Measurements from ENCODE around the gene DALRD3. TPM values are rescaled to one million over a fixed set of nuclear protein-coding genes. Genes with fewer than 3 reads are reported as not detected.

The DALRD3 gene
- total and polyA plus RNA-seq, 2 donors (not counting 1 experiment from before 2014, with no cell fraction given) = 57.2 to 82.6 TPM

DNA sequence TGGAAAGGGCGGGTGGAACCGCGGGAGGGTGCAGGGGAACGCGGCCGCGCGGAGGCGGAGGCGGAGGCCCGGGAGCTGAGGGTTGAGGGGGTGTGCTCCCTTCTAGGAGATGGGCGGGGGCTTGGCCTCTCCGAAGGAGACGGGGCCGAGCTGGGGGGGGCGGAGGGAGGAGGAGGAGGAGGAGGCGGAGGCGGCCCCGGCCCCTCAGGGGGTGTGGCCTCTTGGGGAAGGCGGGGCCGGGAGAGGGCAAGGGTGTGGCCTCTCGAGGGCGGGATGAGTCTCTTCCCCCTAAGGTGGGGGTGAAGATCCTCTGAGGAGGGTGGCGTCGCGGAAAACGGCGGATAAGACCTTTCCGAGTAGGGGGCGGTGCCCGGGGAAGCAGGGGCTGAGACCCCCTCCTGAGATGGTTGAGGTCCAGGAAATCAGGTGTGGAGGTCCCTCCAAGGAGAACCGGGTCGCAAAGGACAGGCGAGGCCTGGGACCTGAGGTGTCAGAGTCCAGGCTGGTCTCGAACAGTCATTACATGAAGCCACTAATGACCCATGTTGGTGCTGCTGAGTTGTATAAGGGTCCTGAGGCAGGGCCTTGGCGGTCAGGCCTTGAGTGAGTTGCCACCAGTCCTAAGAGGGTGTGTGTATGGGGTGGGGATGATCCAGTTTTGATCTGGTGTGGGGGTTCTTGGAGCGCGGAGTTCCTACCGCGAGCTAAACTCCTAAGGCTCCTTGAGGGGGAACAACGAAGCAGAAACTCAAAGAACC lies 10.4 kb downstream of the DALRD3 start:
- Histone ChIP-seq H3K27ac (ENCODE audit: low read length in 2 of 2) (peak overlapping the region; percentile 95 to 96), H3K4me2 (replicated peaks; ENCODE audit: low read depth, low read length, poor library complexity, severe bottlenecking) (peak overlapping the region; percentile 93), H3K27me3 (replicated peaks in 1 of 4; ENCODE audit: control extremely low read depth in 1 of 4, control insufficient read depth in 3 of 4, insufficient read depth in 4 of 4, low read length in 3 of 4) (no peaks in the 10 kb centered on the region), H3K9me3 (ENCODE audit: control extremely low read depth in 1 of 3, control insufficient read depth in 2 of 3, insufficient read depth in 1 of 3, low read length in 2 of 3) (no peaks in the 10 kb centered on the region), H4K20me1 (ENCODE audit: control insufficient read depth, insufficient read depth, low read length, poor library complexity, severe bottlenecking) (peaks cover 36% of the 10 kb centered on the region), H3K4me3 (ENCODE audit: control extremely low read depth in 1 of 5, extremely low read depth in 1 of 5, insufficient read depth in 1 of 5, low read depth in 2 of 5, low read length in 4 of 5) (peak overlapping the region; percentile 69 to 99 (median 94)), H3K9ac (ENCODE audit: low read length) (peak overlapping the region; percentile 95), H3K79me2 (ENCODE audit: control insufficient read depth, insufficient read depth, low read length) (peaks cover 62% of the 10 kb centered on the region), H2AFZ (ENCODE audit: insufficient read depth, low read depth, low read length, poor library complexity, severe bottlenecking) (peak overlapping the region; percentile 93), H3K4me1 (ENCODE audit: control insufficient read depth in 2 of 2, insufficient read depth in 2 of 2, low read length in 2 of 2) (peaks cover 15 to 18% of the 10 kb centered on the region in 2 donors), H3K36me3 (replicated peaks in 1 of 2; ENCODE audit: control extremely low read depth in 1 of 2, control insufficient read depth in 1 of 2, extremely low read depth in 1 of 2, insufficient read depth in 2 of 2, low read length in 1 of 2) (peaks cover 0 to 12% of the 10 kb centered on the region in 2 experiments)
- DNase-seq (peak; percentile 89), ATAC-seq (ENCODE audit: low read depth) (peak; percentile 69)
- intact Hi-C loops (cut with micrococcal nuclease) = loop anchor here (1.0 to 2.0 kb wide), 6 partner anchors 13 to 707 kb away; partner anchors contain the start of genes ARIH2, NICN1, NME6 and P4HTM
- peak overlapping the region; percentile 99 for H3K27ac Mint-ChIP-seq
- H3K27me3 Mint-ChIP-seq = no peaks in the 10 kb centered on the region
- ChIA-PET CTCF (interaction anchor here (1.1 to 5.6 kb wide), 9 partner anchors 8 to 113 kb away, joined by 3 to 73 read pairs (median 13); partner anchors contain the start of genes DALRD3, IMPDH2, NDUFAF3 and P4HTM), POLR2A (interaction anchor here (0.6 to 4.0 kb wide), 15 partner anchors 8 to 713 kb away, joined by 3 to 116 read pairs (median 7); partner anchors contain the start of genes ARIH2, DALRD3, IMPDH2 and NDUFAF3)
- H3K9me3 Mint-ChIP-seq (ENCODE audit: insufficient read depth) = no peaks in the 10 kb centered on the region
- TF ChIP-seq, protein P1, sequence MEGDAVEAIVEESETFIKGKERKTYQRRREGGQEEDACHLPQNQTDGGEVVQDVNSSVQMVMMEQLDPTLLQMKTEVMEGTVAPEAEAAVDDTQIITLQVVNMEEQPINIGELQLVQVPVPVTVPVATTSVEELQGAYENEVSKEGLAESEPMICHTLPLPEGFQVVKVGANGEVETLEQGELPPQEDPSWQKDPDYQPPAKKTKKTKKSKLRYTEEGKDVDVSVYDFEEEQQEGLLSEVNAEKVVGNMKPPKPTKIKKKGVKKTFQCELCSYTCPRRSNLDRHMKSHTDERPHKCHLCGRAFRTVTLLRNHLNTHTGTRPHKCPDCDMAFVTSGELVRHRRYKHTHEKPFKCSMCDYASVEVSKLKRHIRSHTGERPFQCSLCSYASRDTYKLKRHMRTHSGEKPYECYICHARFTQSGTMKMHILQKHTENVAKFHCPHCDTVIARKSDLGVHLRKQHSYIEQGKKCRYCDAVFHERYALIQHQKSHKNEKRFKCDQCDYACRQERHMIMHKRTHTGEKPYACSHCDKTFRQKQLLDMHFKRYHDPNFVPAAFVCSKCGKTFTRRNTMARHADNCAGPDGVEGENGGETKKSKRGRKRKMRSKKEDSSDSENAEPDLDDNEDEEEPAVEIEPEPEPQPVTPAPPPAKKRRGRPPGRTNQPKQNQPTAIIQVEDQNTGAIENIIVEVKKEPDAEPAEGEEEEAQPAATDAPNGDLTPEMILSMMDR (IDR thresholded peaks at IDR 0.05) = peak; percentile 3
- no peak for TF ChIP-seq EZH2 (IDR thresholded peaks at IDR 0.05; ENCODE audit: borderline replicate concordance, insufficient read depth, low read depth, low read length, poor library complexity, severe bottlenecking)
- WGBS (ENCODE audit: insufficient coverage) = 25% methylated on average over 32 of the region's 41 CpGs
- peaks cover 27% of the 10 kb centered on the region for H3K4me1 Mint-ChIP-seq
- H3K4me3 Mint-ChIP-seq = peak overlapping the region; percentile 100
